HG02973 (cell line): Measurements from ENCODE around the gene PLCL2.

ENCODE experiments used
- ATAC-seq: cut with Tn5 transposase; IDR thresholded peaks from one replicate; pipeline ENCODE4 v1.9.1; 2021; ENCODE audit warnings: moderate library complexity; ENCODE audit not compliant: unreplicated experiment

PLCL2 gene

GRCh38 chr3:16884748-16885592, at the start of gene PLCL2:
PLCL2 (plus strand) TSS chr3:16884955; CDS start chr3:16885040, 85 bp downstream.
- peak; percentile 32 for ATAC-seq

GRCh38 chr3:16836505-16837237, 48.1 kb upstream of the PLCL2 start:
- no peak for ATAC-seq

- no peak for ATAC-seq
These were observed 47.2 kb upstream of the PLCL2 start for GRCh38 chr3:16837602-16838001.

GRCh38 chr3:16838561-16838960, 46.2 kb upstream of the PLCL2 start:
- ATAC-seq, result no peak

GRCh38 chr3:16839271-16840100, 45.3 kb upstream of the PLCL2 start:
- ATAC-seq, result no peak

GRCh38 chr3:16840101-16840424, 44.7 kb upstream of the PLCL2 start:
- ATAC-seq, result no peak

GRCh38 chr3:16841041-16841753, 43.6 kb upstream of the PLCL2 start:
- no peak for ATAC-seq

GRCh38 chr3:16841904-16842271, 42.9 kb upstream of the PLCL2 start:
- peak; percentile 38 for ATAC-seq

GRCh38 chr3:16842272-16843270, 42.2 kb upstream of the PLCL2 start:
- ATAC-seq, result peak; percentile 81

GRCh38 chr3:16844222-16844621, 40.5 kb upstream of the PLCL2 start:
- no peak for ATAC-seq

GRCh38 chr3:16844791-16845190, 40.0 kb upstream of the PLCL2 start:
- no peak for ATAC-seq

- no peak for ATAC-seq
These were observed 38.2 kb upstream of the PLCL2 start for GRCh38 chr3:16846373-16847080.

GRCh38 chr3:16848007-16848406, 36.7 kb upstream of the PLCL2 start:
- ATAC-seq, result peak; percentile 40

GRCh38 chr3:16849229-16849628, 35.5 kb upstream of the PLCL2 start:
- ATAC-seq, result peak; percentile 93

- no peak for ATAC-seq
These were observed 35.0 kb upstream of the PLCL2 start for GRCh38 chr3:16849795-16850194.

GRCh38 chr3:16855497-16855896, 29.3 kb upstream of the PLCL2 start:
- ATAC-seq, result no peak

- ATAC-seq, result no peak
These were observed 24.5 kb upstream of the PLCL2 start for GRCh38 chr3:16860234-16860633.

GRCh38 chr3:16861432-16861831, 23.3 kb upstream of the PLCL2 start:
- no peak for ATAC-seq
